ENCODE measurements around the gene DUSP3. TPM values are rescaled to one million over a fixed set of nuclear protein-coding genes. Genes with fewer than 3 reads are reported as not detected.

Gene DUSP3
- total RNA-seq, 1 experiment from 2014 or later, result 16.9 TPM

- H3K9me3 Mint-ChIP-seq, result peaks cover 0 to 2% of the 10 kb centered on the region in 2 experiments; a peak in 1 of 5 replicates
- no peak for TF ChIP-seq CTCF (conservative IDR thresholded peaks at IDR 0.05)
- Histone ChIP-seq H3K4ac (ENCODE audit: low read depth, low read length) (no peak overlapping the region), H3K27me3 (ENCODE audit: insufficient read depth, low read length) (no peaks in the 10 kb centered on the region), H2BK5ac (ENCODE audit: insufficient read length, low read length) (no peak overlapping the region), H3K27ac (ENCODE audit: insufficient read length, low read depth, low read length) (no peak overlapping the region), H3K4me1 (ENCODE audit: insufficient read depth, low read length) (no peaks in the 10 kb centered on the region), H4K20me1 (ENCODE audit: control insufficient read depth, insufficient read depth, insufficient read length) (no peaks in the 10 kb centered on the region), H3K4me2 (ENCODE audit: insufficient read depth, insufficient read length, low read length) (no peak overlapping the region), H2AFZ (ENCODE audit: low read length) (no peak overlapping the region), H4K5ac (ENCODE audit: insufficient read length, low read depth, low read length) (no peak overlapping the region), H3K23ac (ENCODE audit: insufficient read length, low read depth, low read length) (no peak overlapping the region), H3K23me2 (ENCODE audit: insufficient read length, low read depth, low read length, poor library complexity, severe bottlenecking) (no peaks in the 10 kb centered on the region), H2BK20ac (ENCODE audit: low read depth, low read length, poor library complexity, severe bottlenecking) (no peak overlapping the region), H3K9me3 (ENCODE audit: control insufficient read depth, low read depth, low read length) (no peaks in the 10 kb centered on the region), H2BK15ac (ENCODE audit: low read depth, low read length) (no peak overlapping the region), H3K14ac (ENCODE audit: insufficient read depth, low read length) (no peak overlapping the region), H2BK120ac (ENCODE audit: low read depth, low read length, poor library complexity, severe bottlenecking) (no peak overlapping the region), H4K8ac (replicated peaks; ENCODE audit: insufficient read length, low read depth, low read length) (no peak overlapping the region), H3K79me1 (ENCODE audit: insufficient read depth, low read depth, low read length, poor library complexity, severe bottlenecking) (no peaks in the 10 kb centered on the region), H3T11ph (ENCODE audit: low read length) (no peak overlapping the region), H2BK12ac (ENCODE audit: insufficient read length, low read depth, low read length) (no peak overlapping the region), H3K79me2 (ENCODE audit: insufficient read depth, low read length) (no peaks in the 10 kb centered on the region), H2AK5ac (ENCODE audit: insufficient read length, low read length) (no peak overlapping the region), H3K18ac (ENCODE audit: insufficient read length, low read depth, low read length) (no peak overlapping the region), H3K9ac (ENCODE audit: extremely low read depth, insufficient read length, low read length) (no peak overlapping the region), H4K91ac (ENCODE audit: insufficient read length, low read depth, low read length) (no peak overlapping the region), H3K56ac (ENCODE audit: insufficient read length, low read depth, low read length) (no peak overlapping the region)
- no CpG with 5 or more reads among the region's 5 CpGs for WGBS (ENCODE audit: extremely low coverage, insufficient read length, low lambda C conversion rate)
- H3K4me3 Mint-ChIP-seq, result no peak overlapping the region
- H3K4me1 Mint-ChIP-seq, result peaks cover 25% of the 10 kb centered on the region in 2 experiments
- no peaks in the 10 kb centered on the region for H3K27me3 Mint-ChIP-seq (ENCODE audit: low read depth)
- H3K27ac Mint-ChIP-seq, result no peak overlapping the region
- peaks cover 0 to 5% (median 2%) of the 10 kb centered on the region in 3 experiments; a peak in 6 of 7 replicates for H3K36me3 Mint-ChIP-seq (ENCODE audit: insufficient read depth in 1 of 3, low read depth in 3 of 3)
- DNase-seq, result no peak
These were observed 30.3 kb upstream of the DUSP3 start for GRCh38 chr17:43809121-43809520.
